ENCODE data around the gene TMEM74B.
"Not testable (repeated sequence)": the region's sequence is repeated elsewhere in the genome, so short reads cannot be mapped to it uniquely, and the experiment has no call there.

TMEM74B gene

GRCh38 chr20:1177680-1178079, 7.1 kb downstream of the TMEM74B start:
- no peak for DNase-seq

- DNase-seq = no peak
Observed at GRCh38 chr20:1174787-1175186, 10.0 kb downstream of the TMEM74B start.

- DNase-seq = no peak
Observed at GRCh38 chr20:1173698-1174097, 11.1 kb downstream of the TMEM74B start.

GRCh38 chr20:1171461-1172093, 13.2 kb downstream of the TMEM74B start:
- DNase-seq = no peak

GRCh38 chr20:1169224-1169623, 15.6 kb downstream of the TMEM74B start:
- DNase-seq = no peak

GRCh38 chr20:1166948-1167720, 17.6 kb downstream of the TMEM74B start:
- no peak for DNase-seq

GRCh38 chr20:1165941-1166340, 18.8 kb downstream of the TMEM74B start:
- no peak for DNase-seq

GRCh38 chr20:1165521-1165920, 19.3 kb downstream of the TMEM74B start:
- DNase-seq = no peak

GRCh38 chr20:1164871-1165270, 19.9 kb downstream of the TMEM74B start:
- no peak for DNase-seq

GRCh38 chr20:1163653-1164052, 21.1 kb downstream of the TMEM74B start:
- DNase-seq = no peak

- DNase-seq = no peak
Observed at GRCh38 chr20:1163105-1163504, 21.7 kb downstream of the TMEM74B start.

- no peak for DNase-seq
Observed at GRCh38 chr20:1160991-1161390, 23.8 kb downstream of the TMEM74B start.

- DNase-seq = no peak
Observed at GRCh38 chr20:1160496-1160895, 24.3 kb downstream of the TMEM74B start.

GRCh38 chr20:1155342-1155741, 29.4 kb downstream of the TMEM74B start:
- no peak for DNase-seq

GRCh38 chr20:1154691-1155090, 30.1 kb downstream of the TMEM74B start:
- no peak for DNase-seq

- DNase-seq = no peak
Observed at GRCh38 chr20:1154226-1154625, 30.6 kb downstream of the TMEM74B start.

GRCh38 chr20:1150968-1151367, 33.8 kb downstream of the TMEM74B start:
- DNase-seq = no peak

- no peak for DNase-seq
Observed at GRCh38 chr20:1150218-1150617, 34.6 kb downstream of the TMEM74B start.

- not testable (repeated sequence) for DNase-seq
Observed at GRCh38 chr20:1149812-1150211, 35.0 kb downstream of the TMEM74B start.

- no peak for DNase-seq
Observed at GRCh38 chr20:1146957-1147356, 37.8 kb downstream of the TMEM74B start.

GRCh38 chr20:1144401-1145172, 40.2 kb downstream of the TMEM74B start:
- no peak for DNase-seq

GRCh38 chr20:1137236-1137635, 47.5 kb downstream of the TMEM74B start:
- DNase-seq = no peak

GRCh38 chr20:1134836-1135235, 49.9 kb downstream of the TMEM74B start:
- DNase-seq = no peak

- DNase-seq = no peak
Observed at GRCh38 chr20:1134355-1134754, 50.4 kb downstream of the TMEM74B start.

All from hippocampal formation (tissue), 2 donors.